HG02885 (cell line): ENCODE results near the gene PRKAR1A.

Experiments used
- ATAC-seq: cut with Tn5 transposase; IDR thresholded peaks from one replicate; pipeline ENCODE4 v1.9.1; 2021; ENCODE audit warnings: mild to moderate bottlenecking; ENCODE audit not compliant: unreplicated experiment, poor library complexity

The PRKAR1A gene

DNA sequence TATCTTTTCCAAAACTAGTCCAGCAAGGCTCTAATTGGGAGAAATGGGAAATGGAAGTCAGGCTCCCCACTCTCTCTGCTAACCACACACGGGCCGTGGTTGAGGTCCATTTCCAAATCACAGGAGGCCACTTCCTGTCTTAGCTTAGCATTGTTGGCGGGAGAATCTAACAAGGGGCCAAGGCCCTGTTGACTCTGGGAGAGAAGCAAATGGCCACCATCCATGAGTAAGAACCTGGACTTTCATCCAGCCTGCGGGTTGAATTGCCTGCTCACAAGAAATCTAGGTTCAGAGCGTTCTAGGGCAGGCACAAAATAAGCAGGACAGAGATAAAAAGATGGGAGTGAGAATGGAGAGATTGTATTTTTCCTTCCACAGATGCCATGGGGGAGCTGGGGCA lies 83.3 kb downstream of the PRKAR1A start:
- ATAC-seq: no peak

DNA sequence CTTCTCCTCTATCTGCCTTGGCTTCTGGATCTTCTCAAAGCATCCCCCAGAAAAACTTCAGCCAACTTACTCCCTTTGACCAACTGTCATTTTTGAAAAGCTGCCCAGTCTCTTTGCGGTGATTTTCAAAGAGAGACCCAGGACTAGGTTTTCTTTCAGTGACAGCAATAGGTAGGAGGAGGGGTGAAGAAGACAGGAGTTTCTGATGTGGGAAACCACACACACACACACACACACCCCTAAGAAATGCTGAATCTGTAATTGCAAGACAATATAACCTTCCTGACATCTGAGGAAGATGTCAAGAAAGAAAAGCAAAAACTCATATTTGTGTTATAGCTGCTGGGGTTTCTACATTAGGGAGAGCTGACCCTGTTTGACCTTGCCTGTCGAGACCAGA lies 83.8 kb downstream of the PRKAR1A start:
- no peak for ATAC-seq

DNA sequence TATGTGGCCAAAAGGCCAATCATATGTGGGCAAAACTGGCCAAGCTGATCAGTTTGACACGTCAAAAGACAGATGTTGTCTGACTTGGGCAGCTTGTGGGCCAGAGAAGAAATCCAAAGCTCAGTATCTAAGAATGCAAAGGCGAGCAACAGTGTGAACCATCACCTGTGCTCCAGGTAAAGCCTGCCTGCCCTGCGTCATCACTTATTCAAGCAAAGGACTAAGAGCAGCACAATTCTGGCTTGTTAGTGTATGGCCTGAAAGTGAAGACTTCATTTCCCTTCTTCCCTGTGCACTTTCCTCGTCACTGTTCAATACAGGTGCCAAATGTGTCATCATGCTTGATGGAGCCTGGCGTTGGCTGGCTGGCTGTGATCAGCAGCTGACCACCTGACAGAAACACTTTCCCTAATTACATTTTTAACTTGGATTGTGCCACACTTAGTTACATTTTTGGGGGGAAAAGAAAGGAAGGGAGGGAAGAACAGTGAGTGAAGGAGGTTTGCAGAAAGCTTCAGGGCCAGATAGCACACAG lies 84.2 kb downstream of the PRKAR1A start:
- ATAC-seq: no peak

DNA sequence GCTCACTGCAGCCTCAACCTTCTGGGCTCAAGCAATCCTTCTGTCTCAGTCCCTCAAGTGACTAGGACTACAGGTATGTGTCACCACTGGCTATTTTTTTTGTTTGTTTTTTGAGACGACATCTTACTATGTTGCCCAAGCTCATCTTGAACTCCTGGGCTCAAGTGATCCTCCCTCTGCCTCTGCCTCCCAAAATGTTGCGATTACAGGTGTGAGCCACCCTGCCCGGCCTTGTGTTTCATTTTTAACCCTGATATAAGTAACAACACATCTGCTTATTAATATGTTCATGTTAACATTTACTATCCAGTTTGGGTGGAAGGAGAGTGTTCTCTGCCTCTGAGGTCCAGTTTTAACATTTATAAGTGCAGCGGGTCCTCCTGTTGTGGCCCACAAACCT lies 85.8 kb downstream of the PRKAR1A start:
- ATAC-seq: no peak

DNA sequence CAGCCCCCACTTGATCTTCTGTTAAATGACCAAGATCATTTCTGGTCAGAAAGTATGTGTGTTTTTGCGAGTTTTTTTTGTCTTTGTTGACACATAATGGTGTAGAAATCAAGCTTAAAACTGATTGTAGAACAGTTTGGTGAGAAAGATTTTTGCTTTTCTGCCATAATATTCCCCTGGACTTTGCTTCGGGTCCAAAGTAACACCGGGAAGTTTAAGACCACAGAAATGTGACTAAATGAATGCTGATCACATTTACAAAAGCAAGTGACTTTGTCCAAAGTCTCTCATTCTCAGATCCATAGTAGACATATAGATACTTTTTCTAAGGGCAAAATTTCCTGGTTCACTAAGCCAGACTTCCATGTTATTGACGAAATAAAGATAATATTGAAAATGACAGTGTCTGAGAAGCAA lies 86.3 kb downstream of the PRKAR1A start:
- ATAC-seq: no peak

DNA sequence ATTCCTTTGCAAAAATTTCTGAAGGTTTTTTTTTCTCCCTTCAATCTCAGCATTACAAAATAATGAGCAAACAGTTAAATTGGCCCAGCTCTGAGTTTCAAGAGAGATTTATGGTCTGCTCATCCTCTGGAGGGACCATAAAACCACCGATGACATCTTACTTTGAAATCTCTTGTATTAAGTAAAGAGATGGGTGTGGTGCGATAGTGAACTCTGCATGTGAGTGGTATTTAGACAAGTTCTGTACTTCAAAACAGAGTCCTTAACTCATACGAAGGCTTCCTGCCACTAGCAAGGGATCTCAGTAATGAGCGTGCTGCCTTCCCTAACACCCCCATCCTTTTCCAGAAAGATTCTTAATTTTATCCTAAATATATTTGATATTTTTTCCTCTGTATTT lies 86.9 kb downstream of the PRKAR1A start:
- ATAC-seq: no peak

DNA sequence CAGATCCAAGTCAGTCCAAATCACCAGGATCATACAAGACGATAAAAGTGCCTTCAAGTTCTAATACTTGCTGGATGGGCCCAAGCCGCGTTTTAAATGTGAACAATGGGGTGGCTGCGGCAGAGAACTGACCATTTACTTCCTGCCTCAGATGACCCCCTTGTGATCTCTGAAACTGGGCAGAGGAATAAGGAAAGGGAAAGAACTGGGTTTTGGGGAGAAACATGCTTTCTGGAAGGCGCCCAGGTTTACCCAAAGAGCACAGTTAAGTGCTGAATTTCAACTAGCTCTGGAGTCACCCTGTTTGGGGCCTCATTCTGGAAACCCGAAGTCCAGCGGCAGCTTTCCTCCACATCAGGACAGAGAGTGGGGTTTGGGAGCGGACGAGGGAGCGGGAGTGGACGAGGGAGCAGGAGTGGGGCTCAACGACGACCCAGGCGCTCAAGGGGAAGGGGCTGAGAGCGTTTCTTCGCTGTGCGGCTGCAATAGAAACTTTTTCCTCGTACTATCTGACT lies 87.4 kb downstream of the PRKAR1A start:
- ATAC-seq: no peak

DNA sequence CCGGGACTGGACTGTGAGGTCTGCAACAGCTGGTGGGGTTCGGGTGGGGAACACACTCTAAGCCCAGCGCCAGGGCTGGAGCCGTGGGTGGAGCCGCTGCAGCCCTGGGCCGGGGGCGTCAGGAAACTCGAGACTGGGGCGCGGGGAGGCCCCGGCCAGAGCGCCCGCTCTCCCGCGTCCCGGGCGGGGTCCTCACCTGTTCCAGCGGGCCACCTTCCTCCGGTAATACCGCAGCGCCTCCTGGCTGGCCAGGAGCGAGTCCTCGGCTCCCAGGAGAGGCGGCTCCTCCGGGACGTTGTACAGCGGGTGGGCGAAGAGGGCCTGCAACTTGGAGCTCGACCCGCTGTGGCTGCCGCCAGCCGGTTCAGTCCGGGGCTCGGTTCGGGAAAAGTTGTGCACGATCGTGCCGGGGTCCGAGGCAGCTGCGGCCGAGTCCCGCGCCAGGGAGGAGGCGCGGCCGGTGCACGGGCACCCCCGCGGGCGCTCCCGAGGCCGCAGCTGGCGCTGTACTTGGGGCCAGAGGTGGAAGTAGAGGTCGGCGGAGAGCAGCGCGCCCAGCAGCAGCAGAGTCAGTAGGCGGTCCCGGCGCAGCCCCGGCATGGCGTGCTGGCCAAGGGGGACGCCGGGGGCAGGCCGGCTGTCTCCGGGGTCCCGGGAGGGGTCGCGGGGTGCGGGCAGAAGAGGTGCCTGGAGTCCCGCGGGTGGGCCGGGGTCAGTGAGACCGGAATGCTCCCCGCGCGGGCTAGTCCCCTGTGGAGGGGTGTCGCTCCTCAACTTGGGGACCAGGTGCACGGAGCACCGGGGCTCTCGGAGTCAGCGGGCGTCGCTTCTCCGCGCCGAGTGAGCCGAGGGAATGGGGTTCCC lies 88.1 kb downstream of the PRKAR1A start:
- ATAC-seq: no peak
